GM19099 (cell line): ENCODE data around the gene PSORS1C1.

Experiments used
- POLR2A ChIP-seq: IDR thresholded peaks from 3 replicates; pipeline ENCODE4 v1.6.1; 2011; ENCODE audit warnings: low read depth; ENCODE audit not compliant: insufficient read length; ENCODE audit errors: extremely low read depth

The PSORS1C1 gene

GRCh38 chr6:31116661-31117385 is 2.2 kb downstream of the PSORS1C1 start:
- no peak for TF ChIP-seq POLR2A

- no peak for TF ChIP-seq POLR2A
Observed at GRCh38 chr6:31118178-31118577, 3.6 kb downstream of the PSORS1C1 start.

GRCh38 chr6:31120151-31120915 is 5.7 kb downstream of the PSORS1C1 start, which contains the start of gene CDSN:
Gene CDSN (minus strand): TSS chr6:31120446. CDS start chr6:31120419, 27 bp downstream.
- TF ChIP-seq POLR2A = no peak

DNA sequence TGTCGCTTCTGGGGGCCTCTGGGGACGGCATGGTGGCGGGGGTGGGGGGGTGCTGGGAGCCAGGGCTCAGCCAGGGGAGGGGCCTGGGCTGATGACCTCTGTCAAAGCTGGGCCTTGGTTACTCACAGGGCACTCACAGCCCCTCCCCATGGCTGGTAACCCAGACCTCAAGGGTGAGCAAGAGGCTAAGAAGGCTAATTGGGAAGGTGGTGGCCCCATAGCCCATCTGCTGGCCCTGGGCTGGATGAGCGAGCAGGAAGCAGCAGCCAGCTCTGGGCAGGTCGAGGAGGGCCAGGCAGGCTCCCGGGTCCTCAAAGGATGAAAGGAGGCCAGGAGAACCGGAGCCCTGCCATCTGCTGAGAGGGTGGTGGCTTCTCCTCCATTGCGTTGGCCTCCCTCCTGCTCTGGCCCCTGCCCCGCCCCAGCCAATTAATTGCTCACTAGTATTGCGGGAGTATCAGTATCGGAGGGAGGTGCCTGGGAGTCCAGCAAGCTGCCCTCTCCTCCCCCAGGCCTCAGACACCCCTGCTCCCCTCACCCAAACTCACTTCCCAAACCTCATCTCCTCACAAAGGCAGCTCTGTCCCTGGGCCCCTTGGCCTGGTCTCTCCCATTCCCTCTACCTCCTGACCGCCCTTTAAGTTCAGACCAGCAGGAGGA is 6.7 kb downstream of the PSORS1C1 start:
- TF ChIP-seq POLR2A = no peak

DNA sequence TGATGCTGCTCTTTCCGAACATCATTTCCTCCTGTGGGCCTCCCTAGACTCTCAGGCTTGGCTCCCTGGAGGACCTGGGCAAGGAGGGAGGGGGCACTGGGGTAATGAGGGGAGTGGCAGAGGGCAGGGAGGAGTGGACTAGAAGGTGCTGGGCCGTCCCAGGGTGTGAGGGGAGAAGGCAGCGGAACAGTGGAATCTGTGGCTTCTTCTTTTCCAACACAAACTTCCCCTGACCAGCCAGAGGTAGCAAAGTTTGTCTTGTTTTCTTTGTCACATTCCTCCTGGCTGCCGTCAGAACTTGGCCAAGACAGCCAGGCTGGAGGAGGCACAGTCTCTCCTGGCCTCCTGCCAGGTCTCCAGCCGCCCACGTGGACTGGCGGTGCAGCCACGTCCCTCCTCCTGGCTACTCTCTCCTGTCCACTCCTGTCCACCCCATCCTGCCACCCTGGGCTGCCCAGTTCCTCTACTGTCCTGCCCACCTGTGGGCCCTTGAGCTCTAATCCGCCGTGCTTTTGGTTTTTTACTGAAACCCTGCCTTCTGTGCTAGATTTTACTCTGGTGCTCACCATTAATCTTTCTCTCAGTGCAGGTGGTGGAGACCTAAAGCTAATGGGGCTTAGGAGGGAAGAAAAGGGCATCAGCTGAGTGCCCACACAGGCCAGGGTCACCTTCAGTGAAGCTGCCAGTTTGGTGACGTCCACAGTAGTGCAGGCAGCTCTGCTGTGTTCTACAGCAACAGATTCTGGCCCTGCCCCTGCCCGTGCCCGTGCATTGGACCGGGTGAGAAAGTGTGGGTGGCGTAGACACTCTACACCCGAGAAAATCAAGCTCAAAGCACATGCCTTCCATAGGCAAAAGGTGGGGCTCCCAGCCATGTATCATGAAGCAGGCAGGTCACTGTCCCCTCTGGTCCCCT is 8.4 kb downstream of the PSORS1C1 start:
- TF ChIP-seq POLR2A = no peak

DNA sequence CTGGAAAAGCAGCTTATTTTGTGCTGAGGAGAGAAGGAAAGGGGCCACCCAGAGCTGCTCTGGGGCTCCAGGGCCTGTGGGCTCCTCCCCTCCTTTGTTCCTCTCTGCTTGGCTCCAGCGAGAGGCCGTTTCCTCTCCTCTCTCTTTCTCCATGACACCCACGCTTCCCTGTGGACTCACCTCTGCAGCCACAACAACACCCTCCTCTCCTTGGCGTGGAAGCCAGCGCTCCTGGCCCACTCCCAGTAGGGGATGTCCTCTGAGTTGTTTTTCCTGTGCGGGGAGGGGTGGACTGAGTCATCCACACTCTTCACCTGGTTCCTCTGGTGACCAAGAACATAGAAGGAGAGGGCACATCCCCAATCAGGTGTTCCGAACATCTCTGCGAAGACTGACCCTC is 10.6 kb downstream of the PSORS1C1 start:
- TF ChIP-seq POLR2A = no peak

DNA sequence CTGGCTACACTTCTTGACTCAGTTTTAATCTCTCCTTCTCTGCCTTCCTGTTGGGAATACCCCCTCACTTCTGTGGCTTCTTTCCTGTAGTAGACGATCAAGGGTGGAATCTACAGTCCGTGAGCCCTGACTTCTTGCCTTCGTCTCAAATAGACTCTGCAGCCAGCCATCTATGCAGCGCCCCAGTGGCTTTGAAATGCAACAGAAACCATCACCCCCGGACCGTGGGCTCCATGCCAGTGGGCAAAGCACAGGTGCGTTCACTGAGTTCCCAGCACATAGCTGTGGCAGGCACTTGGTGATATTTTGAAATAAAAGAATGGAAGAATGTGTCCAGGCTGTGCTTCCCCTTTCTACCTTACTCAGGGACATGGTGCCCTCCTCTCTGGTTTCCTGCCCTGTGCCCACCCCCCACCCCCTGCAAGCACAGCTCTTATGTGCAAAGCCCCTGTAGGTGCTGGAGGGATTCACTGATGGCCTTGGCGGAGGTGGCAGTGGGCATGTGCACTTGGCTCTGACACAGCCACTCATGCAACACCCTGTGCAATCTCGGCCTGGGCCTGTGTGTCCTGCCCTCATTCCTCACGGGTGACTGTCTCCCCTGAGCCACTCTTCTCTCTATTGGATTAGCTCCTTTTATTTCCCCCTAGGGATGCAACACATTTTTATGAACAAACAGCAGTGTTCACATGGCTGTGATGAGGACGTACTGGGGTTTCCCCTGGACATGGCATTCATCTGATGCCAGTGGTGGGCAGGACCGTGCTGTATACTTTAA is 11.2 kb downstream of the PSORS1C1 start:
- TF ChIP-seq POLR2A = no peak

DNA sequence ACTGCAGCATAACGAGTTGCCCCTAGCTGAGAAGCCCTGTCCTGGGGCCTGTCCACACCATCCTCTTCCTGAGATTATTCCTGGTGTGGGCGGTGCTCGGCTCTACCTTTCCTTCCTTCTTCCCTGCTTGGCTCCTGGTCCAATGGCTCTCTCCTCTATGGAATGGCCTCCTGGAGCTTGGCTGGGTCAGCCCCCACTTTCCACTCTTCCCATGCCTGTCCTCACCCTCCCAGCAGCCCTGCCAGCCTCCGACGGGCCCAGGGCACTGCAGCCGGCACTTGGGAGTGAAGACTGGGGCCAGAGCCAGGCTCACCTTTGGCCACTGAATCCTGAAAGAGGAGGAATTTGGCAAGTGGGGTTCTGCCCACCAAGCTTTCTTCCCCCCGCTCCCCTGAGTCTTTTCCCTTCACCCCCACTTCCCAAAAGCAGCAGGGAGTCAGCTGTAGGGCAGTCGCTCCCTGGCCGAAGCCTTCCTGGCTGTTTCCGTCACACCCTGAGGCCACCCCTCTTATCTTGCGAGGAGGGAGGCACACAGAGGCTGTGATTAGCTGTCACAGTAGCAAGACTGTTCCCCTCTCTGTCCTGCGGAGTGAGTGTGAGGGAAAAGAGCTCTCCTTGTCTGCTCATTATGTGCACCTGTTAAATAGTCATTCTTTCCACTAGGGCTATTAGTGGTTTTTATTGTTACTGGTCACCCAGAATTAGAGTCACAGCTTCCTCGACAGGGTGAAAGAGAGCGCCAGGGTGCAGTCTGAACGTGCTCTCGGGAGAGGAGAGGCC is 12.0 kb downstream of the PSORS1C1 start:
- TF ChIP-seq POLR2A = no peak

DNA sequence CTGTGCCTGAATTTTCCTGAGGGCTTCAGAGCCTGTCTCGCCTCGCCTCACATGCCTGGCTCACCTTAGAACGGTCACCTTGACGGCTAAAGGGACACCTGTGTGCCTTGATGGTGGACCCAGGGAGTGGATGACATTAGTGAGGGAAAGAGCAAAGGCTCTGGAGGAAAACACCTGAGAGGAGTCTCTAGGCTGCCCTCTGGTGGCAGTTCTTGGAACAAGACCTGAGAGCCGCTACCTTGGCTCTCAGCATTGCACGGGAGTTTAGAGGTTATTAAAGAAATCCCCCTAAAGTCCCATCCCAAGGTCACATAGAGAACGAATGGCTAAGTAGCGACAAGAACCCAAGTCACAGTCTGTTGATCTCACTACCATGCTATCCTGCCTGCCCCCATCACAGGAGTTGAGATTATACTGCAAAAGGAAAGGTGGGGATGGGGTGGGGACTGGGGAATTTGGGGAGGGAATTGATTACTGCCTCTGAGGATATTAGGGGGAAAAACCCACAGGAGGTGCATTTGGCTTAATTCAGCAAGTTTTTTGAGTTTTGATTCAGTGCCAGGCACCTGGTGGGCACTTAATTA is 13.6 kb downstream of the PSORS1C1 start:
- no peak for TF ChIP-seq POLR2A

GRCh38 chr6:31129130-31129529 is 14.5 kb downstream of the PSORS1C1 start:
- no peak for TF ChIP-seq POLR2A

DNA sequence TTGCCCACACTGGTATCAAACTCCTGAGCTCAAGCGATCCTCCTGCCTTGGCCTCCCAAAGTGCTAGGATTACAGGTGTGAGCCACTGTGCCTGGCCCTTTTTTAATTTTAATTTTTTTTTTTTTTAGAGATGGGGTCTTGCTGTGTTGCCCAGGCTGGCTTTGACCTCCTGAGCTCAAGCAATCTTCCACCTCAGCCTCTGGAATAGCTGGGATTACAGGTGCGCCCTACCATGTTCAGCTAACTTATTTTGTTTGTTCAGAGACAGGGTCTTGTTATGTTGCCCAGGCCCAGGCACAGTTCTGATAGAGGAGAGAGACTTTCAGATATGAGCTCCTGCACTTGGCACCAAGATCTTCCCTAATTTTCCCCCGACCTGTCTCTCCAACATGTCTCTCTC is 16.2 kb downstream of the PSORS1C1 start:
- TF ChIP-seq POLR2A = no peak

- no peak for TF ChIP-seq POLR2A
Observed at GRCh38 chr6:31131595-31131994, 17.0 kb downstream of the PSORS1C1 start.

DNA sequence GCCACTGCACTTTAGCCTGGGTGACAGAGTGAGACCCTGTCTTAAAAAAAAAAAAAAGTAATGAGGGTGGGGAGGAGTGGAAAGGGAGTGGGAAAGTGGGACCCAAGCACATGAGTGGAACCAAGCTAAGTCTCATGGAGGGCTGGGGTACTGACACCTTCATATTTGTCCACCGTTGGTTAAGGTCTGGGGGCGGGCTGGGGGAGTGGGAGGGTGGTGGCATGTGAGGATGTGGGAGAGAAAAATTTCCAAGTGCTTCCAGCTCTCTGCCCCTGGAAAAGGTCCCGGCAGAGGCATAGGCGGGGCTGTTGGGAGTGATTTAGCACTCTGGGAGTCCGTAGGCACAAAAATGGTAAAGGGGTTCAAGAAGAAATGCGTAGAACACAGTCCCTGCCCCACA is 18.2 kb downstream of the PSORS1C1 start:
- TF ChIP-seq POLR2A = no peak
